K562 (cell line): ENCODE data around the gene TGFBR2. TPM values are rescaled to one million over a fixed set of nuclear protein-coding genes. Genes with fewer than 3 reads are reported as not detected.

ENCODE experiments used
- ATAC-seq: fragments of 200-7000 bp; cut with Tn5 transposase; 3 replicates; pipeline ENCODE4 v1.9.1; 2020; ENCODE audit warnings: moderate library complexity
- BruUV-seq: library from RNA; stranded (reverse); fragments of 400-500 nt; replicated peaks from 2 replicates; lab custom pipeline; 2021; lab: Mats Ljungman, UMichigan
- CTCF ChIA-PET: fragments of 300-600 bp; formaldehyde crosslinking; extraction: SDS; loops from one replicate; lab custom pipeline; 2021; ENCODE audit warnings: low intra/inter-chr PET ratio; lab: Yijun Ruan, JAX
- POLR2A ChIA-PET: fragments of 300-600, 350-650 bp; sonication (Branson Sonifier 250); formaldehyde crosslinking; extraction: SDS; loops from one replicate; lab custom pipeline; 2021; ENCODE audit warnings: antibody characterized with exemption, inconsistent platforms; lab: Yijun Ruan, JAX
- DNase-seq, 4 experiments: peaks; one replicate each; pipeline versions ENCODE4 v3.0.0 to v3.0.0-alpha.2; 2011 to 2018; ENCODE audit warnings: low spot score in 3 of 4, mixed read lengths in 3 of 4; ENCODE audit errors: extremely low read depth in 1 of 4
- FAIRE-seq: peaks from 2 replicates; lab custom pipeline; 2011; peaks lifted over from hg19 to GRCh38; lab: Jason Lieb, UNC
- H2AFZ ChIP-seq: 2 replicates; pipeline ENCODE4 v1.6.0; 2011; ENCODE audit warnings: low read depth, low read length, control low read depth, inconsistent platforms
- H3K27ac ChIP-seq: fragments of 200-600 bp; 3 replicates; pipeline ENCODE4 v1.8.0; 2011; ENCODE audit warnings: low read depth, mild to moderate bottlenecking, control low read depth, inconsistent platforms, low read length, moderate library complexity, mixed read lengths; ENCODE audit errors: extremely low read depth
- H3K27me3 ChIP-seq, 2 experiments: fragments of 300-600 bp in 1 of 2; 2 replicates in 1 of 2; 3 replicates in 1 of 2; pipeline versions ENCODE4 v1.6.0 to v1.8.0; 2011; ENCODE audit warnings: inconsistent platforms in 2 of 2, low read length in 2 of 2, mild to moderate bottlenecking in 1 of 2, mixed read lengths in 1 of 2, moderate library complexity in 1 of 2; ENCODE audit not compliant: control insufficient read depth in 2 of 2, insufficient read depth in 2 of 2
- H3K36me3 ChIP-seq: fragments of 300-600 bp; 3 replicates; pipeline ENCODE4 v1.8.0; 2011; ENCODE audit warnings: mild to moderate bottlenecking, low read length, inconsistent platforms; ENCODE audit not compliant: control insufficient read depth, insufficient read depth
- H3K4me1 ChIP-seq, 2 experiments: fragments of 200-600 bp in 1 of 2; replicated peaks in 1 of 2; 2 replicates in 1 of 2; 3 replicates in 1 of 2; pipeline versions ENCODE4 v1.5.1 to v1.8.0; 2011; ENCODE audit warnings: inconsistent platforms in 2 of 2, low read length in 2 of 2, mild to moderate bottlenecking in 1 of 2, mixed read lengths in 1 of 2, moderate library complexity in 1 of 2; ENCODE audit not compliant: control insufficient read depth in 2 of 2, insufficient read depth in 2 of 2
- H3K4me2 ChIP-seq: 2 replicates; pipeline ENCODE4 v1.6.1; 2011; ENCODE audit warnings: low read length, control low read depth, inconsistent platforms, mixed read lengths; ENCODE audit not compliant: insufficient read depth
- H3K4me3 ChIP-seq: fragments of 200-600 bp; sonication (generic), shearing (Covaris generic); 2 replicates; pipeline ENCODE4 v1.5.1; 2016; ENCODE audit warnings: control low read depth, inconsistent platforms
- H3K79me2 ChIP-seq: fragments of 200-600 bp; 3 replicates; pipeline ENCODE4 v1.8.0; 2011; ENCODE audit warnings: low read length, inconsistent platforms; ENCODE audit not compliant: control insufficient read depth, insufficient read depth
- H3K9ac ChIP-seq, 2 experiments: 2 replicates each; pipeline versions ENCODE4 v1.6.0 to v1.6.1; 2011; ENCODE audit warnings: low read depth in 2 of 2, low read length in 2 of 2, control low read depth in 1 of 2, inconsistent platforms in 1 of 2, mild to moderate bottlenecking in 1 of 2, mixed read lengths in 1 of 2; ENCODE audit not compliant: insufficient read depth in 1 of 2
- H3K9me1 ChIP-seq: one replicate; pipeline ENCODE4 v1.6.0; 2011; ENCODE audit warnings: inconsistent platforms, mild to moderate bottlenecking, low read length, moderate library complexity; ENCODE audit not compliant: control insufficient read depth, insufficient read depth
- H3K9me3 ChIP-seq: replicated peaks from 2 replicates; pipeline ENCODE4 v1.5.1; 2011; ENCODE audit warnings: low read depth, low read length, inconsistent platforms; ENCODE audit not compliant: control insufficient read depth, insufficient read depth
- H4K20me1 ChIP-seq: replicated peaks from 2 replicates; pipeline ENCODE4 v1.6.1; 2011; ENCODE audit warnings: low read length, inconsistent platforms, mixed read lengths; ENCODE audit not compliant: control insufficient read depth, insufficient read depth
- CBX8 ChIP-seq: fragments of 200-600 bp; sonication (generic); IDR thresholded peaks from 2 replicates; pipeline ENCODE4 v1.6.1; 2012; ENCODE audit warnings: borderline replicate concordance, mixed run types, low read depth, mild to moderate bottlenecking, moderate library complexity, mixed read lengths, low read length, control low read depth, inconsistent platforms; ENCODE audit not compliant: poor library complexity, severe bottlenecking; ENCODE audit errors: extremely low read depth
- GTF2B ChIP-seq: IDR thresholded peaks from 2 replicates; pipeline ENCODE4 v1.6.1; 2011; ENCODE audit not compliant: insufficient read length; ENCODE audit errors: extremely low read depth
- HEY1 ChIP-seq: fragments of 250-450 bp; sonication (Bioruptor Pico); IDR thresholded peaks from 2 replicates; pipeline ENCODE4 v1.5.0; 2020; ENCODE audit warnings: mild to moderate bottlenecking, moderate library complexity, borderline replicate concordance
- HMGXB4 ChIP-seq: sonication (generic); formaldehyde crosslinking; IDR thresholded peaks from 2 replicates; pipeline ENCODE4 v1.8.1; 2023; ENCODE audit warnings: mild to moderate bottlenecking, missing genetic modification reagents
- HOMEZ ChIP-seq: fragments of 250-450 bp; sonication (Bioruptor Pico); IDR thresholded peaks from 2 replicates; pipeline ENCODE4 v1.4.0; 2020; ENCODE audit warnings: mild to moderate bottlenecking, moderate library complexity
- MEIS2 ChIP-seq: fragments of 450-650 bp; IDR thresholded peaks from 2 replicates; pipeline ENCODE4 v1.6.1; 2014; ENCODE audit warnings: mild to moderate bottlenecking; ENCODE audit not compliant: partially characterized antibody
- RUNX1 ChIP-seq: sonication (generic); IDR thresholded peaks from 2 replicates; pipeline ENCODE4 v1.6.1; 2016; ENCODE audit warnings: antibody characterized with exemption, low read depth
- TCFL5 ChIP-seq: fragments of 250-450 bp; sonication (Bioruptor Pico); conservative IDR thresholded peaks from 2 replicates; pipeline ENCODE4 v1.6.1; 2021; ENCODE audit warnings: mild to moderate bottlenecking, moderate library complexity, matching md5 sums
- ZBTB34 ChIP-seq: fragments of 250-450 bp; sonication (Bioruptor Pico); IDR thresholded peaks from 2 replicates; pipeline ENCODE4 v1.8.0; 2021; ENCODE audit warnings: mild to moderate bottlenecking, moderate library complexity
- ZBTB7A ChIP-seq: IDR thresholded peaks from 2 replicates; pipeline ENCODE4 v1.6.1; 2011; ENCODE audit warnings: low read depth, mild to moderate bottlenecking, low read length, moderate library complexity, borderline replicate concordance; ENCODE audit not compliant: control insufficient read depth
- ZHX1 ChIP-seq: fragments of 150-350 bp; conservative IDR thresholded peaks from 2 replicates; pipeline ENCODE4 v1.6.1; 2014; ENCODE audit warnings: low read length
- ZNF696 ChIP-seq: fragments of 250-450 bp; sonication (Bioruptor Pico); conservative IDR thresholded peaks from 2 replicates; pipeline ENCODE4 v1.4.0; 2020; ENCODE audit warnings: mild to moderate bottlenecking, moderate library complexity
- ZNF75A ChIP-seq: fragments of 450-650 bp; formaldehyde crosslinking; IDR thresholded peaks from 2 replicates; pipeline ENCODE4 v1.4.0; 2020; ENCODE audit warnings: mild to moderate bottlenecking
- WGBS: fragments of 100-300 bp; shearing (Covaris generic); methylation state at CpG from one replicate; pipeline ENCODE4 v1.1.6; 2016; ENCODE audit warnings: low coverage, mixed read lengths; ENCODE audit not compliant: insufficient coverage; ENCODE audit errors: missing lambda C conversion rate; 5-methylcytosine and 5-hydroxymethylcytosine counted together
- in situ Hi-C: fragments of 300-500 bp; cut with MboI; formaldehyde crosslinking; loops from 4 replicates; pipeline ENCODE4 v1.15.0; 2018; ENCODE audit warnings: inconsistent platforms, mixed read lengths
- intact Hi-C: fragments of 100-400 bp; cut with micrococcal nuclease; formaldehyde crosslinking; loops from 2 replicates; pipeline ENCODE4 v1.14.2; 2022
- polyA plus RNA-seq, 8 experiments: library from polyadenylated mRNA; depleted of rRNA in 4 of 8; stranded (reverse) in 5 of 8; unstranded in 3 of 8; fragments of >200 nt; fragmentation: Nextera tagmentation in 2 of 8; fragmentation: Illumina TruSeq in 1 of 8; extraction: Ambion mirVana in 2 of 8; extraction: Trizol in 1 of 8; gene quantifications; 2 replicates each; pipeline versions ENCODE4 v1.2.1 to v1.2.3, GENCODE V29; 2011 to 2014; ENCODE audit warnings: inconsistent platforms in 1 of 8, missing spikeins in 1 of 8
- total RNA-seq, 7 experiments: library from RNA; depleted of rRNA in 6 of 7; stranded (reverse); fragments of >200 nt in 6 of 7; fragmentation: Illumina TruSeq in 2 of 7; extraction: Trizol in 2 of 7; gene quantifications; 2 replicates each; pipeline versions ENCODE4 v1.2.1 to v1.2.3, GENCODE V29; 2011 to 2021; ENCODE audit warnings: low replicate concordance in 1 of 7

TGFBR2 gene
- total and polyA plus RNA-seq, 9 of the 15 experiments (the other 6 are each of a cell fraction or from before 2014, with no cell fraction given) = 0.11 to 0.84 (median 0.24) TPM

- H3K9ac ChIP-seq = no peak overlapping the region
- H3K79me2 ChIP-seq = no peaks in the 10 kb centered on the region
- intact Hi-C loops = no loop called here
- H3K4me1 ChIP-seq = no peaks in the 10 kb centered on the region
- no peak overlapping the region for H2AFZ ChIP-seq
- H3K27ac ChIP-seq = no peak overlapping the region
- no peaks in the 10 kb centered on the region for H3K9me1 ChIP-seq
- no peaks in the 10 kb centered on the region for H3K36me3 ChIP-seq
- no peak for ATAC-seq
- no TSS peak for BruUV-seq
- no peaks in the 10 kb centered on the region for H3K9me3 ChIP-seq
- no peaks in the 10 kb centered on the region for H4K20me1 ChIP-seq
- no peaks in the 10 kb centered on the region for H3K27me3 ChIP-seq
- no peak for DNase-seq
- WGBS = 2% methylated on average over 6 of the region's 6 CpGs
- no peak overlapping the region for H3K4me2 ChIP-seq
- H3K4me3 ChIP-seq = no peak overlapping the region
- CTCF ChIA-PET = no interaction called here
- no peak for FAIRE-seq
- in situ Hi-C loops = no loop called here
- POLR2A ChIA-PET = no interaction called here
- TF ChIP-seq RUNX1 = no peak
- TF ChIP-seq HMGXB4 (CRISPR knock-in tag) = no peak
- no peak for TF ChIP-seq TCFL5 (CRISPR knock-in tag)
- no peak for TF ChIP-seq GTF2B
- no peak for TF ChIP-seq ZNF75A
- TF ChIP-seq ZNF696 (CRISPR knock-in tag) = no peak
- TF ChIP-seq HEY1 (CRISPR knock-in tag) = no peak
- TF ChIP-seq HOMEZ = no peak
- no peak for TF ChIP-seq MEIS2
- TF ChIP-seq ZHX1 = no peak
- TF ChIP-seq ZBTB34 = no peak
- no peak for TF ChIP-seq ZBTB7A
- TF ChIP-seq CBX8 = no peak
Measured at GRCh38 chr3:30681649-30682211, 75.3 kb downstream of the TGFBR2 start.
